ENCODE measurements around the gene JAK1. TPM values are rescaled to one million over a fixed set of nuclear protein-coding genes. Genes with fewer than 3 reads are reported as not detected.

JAK1 gene
- total and polyA plus RNA-seq, 2 donors (not counting 3 experiments of a cell fraction or from before 2014, with no cell fraction given) = 68.8 to 177 TPM

GRCh38 chr1:64790832-64791487 lies 175.4 kb downstream of the JAK1 start:
- DNase-seq (ENCODE audit: low read depth, low spot score) = no peak
- intact Hi-C loops (cut with micrococcal nuclease) = no loop called here
- FAIRE-seq = no peak
- Histone ChIP-seq H3K4me3 (replicated peaks in 1 of 3; ENCODE audit: insufficient read depth in 1 of 3, low read depth in 1 of 3, low read length in 3 of 3) (no peak overlapping the region), H3K79me2 (ENCODE audit: control insufficient read depth, insufficient read depth, low read length) (no peaks in the 10 kb centered on the region), H3K9me3 (replicated peaks; ENCODE audit: control insufficient read depth, insufficient read depth, low read length) (no peaks in the 10 kb centered on the region), H4K20me1 (replicated peaks; ENCODE audit: control insufficient read depth, extremely low read depth, insufficient read depth, low read length) (no peaks in the 10 kb centered on the region), H3K9me1 (replicated peaks; ENCODE audit: control insufficient read depth, extremely low read depth, insufficient read depth, low read length) (no peaks in the 10 kb centered on the region), H3K4me1 (ENCODE audit: control insufficient read depth, extremely low read depth, insufficient read depth, low read length) (no peaks in the 10 kb centered on the region), H3K36me3 (ENCODE audit: control insufficient read depth in 2 of 2, extremely low read depth in 1 of 2, insufficient read depth in 2 of 2, low read length in 2 of 2) (peaks cover 0 to 3% of the 10 kb centered on the region in 2 experiments), H3K9ac (replicated peaks; ENCODE audit: extremely low read depth, insufficient read depth, low read length) (no peak overlapping the region), H3K4me2 (ENCODE audit: insufficient read depth, low read length) (no peak overlapping the region), H3K27ac (ENCODE audit: insufficient read depth, low read depth, low read length) (no peak overlapping the region), H3K27me3 (ENCODE audit: control insufficient read depth in 2 of 2, insufficient read depth in 2 of 2, low read length in 2 of 2) (no peaks in the 10 kb centered on the region), H2AFZ (ENCODE audit: low read depth, low read length) (no peak overlapping the region)
- ChIA-PET CTCF (no interaction called here), POLR2A (no interaction called here)
- dilution Hi-C loops (cut with MboI; ENCODE audit: extremely low pct_ligation_motif_present, low sequenced_read_pairs) = no loop called here
- no TSS peak for BruUV-seq (replicated peaks)
- TF ChIP-seq POLR2AphosphoS5 (IDR thresholded peaks at IDR 0.05; ENCODE audit: insufficient read depth, low read depth, low read length) (no peak), POLR2A (IDR thresholded peaks at IDR 0.05; ENCODE audit: low read depth, low read length) (no peak), JUN (IDR thresholded peaks at IDR 0.05; ENCODE audit: borderline replicate concordance, insufficient read depth, insufficient read length, low read depth) (no peak), GATA2 (IDR thresholded peaks at IDR 0.05; ENCODE audit: insufficient read depth, insufficient read length, low read depth, low read length) (no peak), FOS (IDR thresholded peaks at IDR 0.05; ENCODE audit: borderline replicate concordance, insufficient read depth, low read length) (no peak), MAX (IDR thresholded peaks at IDR 0.05; ENCODE audit: insufficient read depth, insufficient read length) (no peak), MYC (IDR thresholded peaks at IDR 0.05; ENCODE audit: low read depth, low read length) (no peak), CTCF (IDR thresholded peaks at IDR 0.05; ENCODE audit: extremely low read depth in 1 of 2, insufficient read depth in 1 of 2, low read depth in 1 of 2, low read length in 2 of 2) (no peak), EZH2 (IDR thresholded peaks at IDR 0.05; ENCODE audit: borderline replicate concordance, low read depth, low read length, severe bottlenecking) (no peak)

Small RNAs within 50 kb of the gene (small RNA-seq; reads per million reads assigned to genes)
- gene AL606517.2 (ENCODE audit: insufficient read depth, insufficient read length, low read depth, low replicate concordance) = not detected

Other genes starting within 250 kb of the JAK1 start
- 10.3 and 13.9 TPM in 2 replicates for gene RAVER2, start 221.5 kb downstream of the JAK1 start, total RNA-seq
- 4.4 and 6.0 TPM in 2 replicates for gene RAVER2, start 221.5 kb downstream of the JAK1 start, polyA plus RNA-seq
- gene AK4, start 181.7 kb upstream of the JAK1 start, total RNA-seq = 5.6 and 7.0 TPM in 2 replicates
- gene AK4, start 181.7 kb upstream of the JAK1 start, polyA plus RNA-seq = 1.8 and 2.2 TPM in 2 replicates

Measured in endothelial cell of umbilical vein (primary cell).